Hepatocyte (in vitro differentiated cells): ENCODE data around the gene PAGE2B. TPM values are rescaled to one million over a fixed set of nuclear protein-coding genes. Genes with fewer than 3 reads are reported as not detected.

Experiments used
- DNase-seq: peaks from one replicate; pipeline ENCODE4 v3.0.0-alpha.2; 2016; ENCODE audit warnings: low spot score
- H2AFZ ChIP-seq: fragments of 200-600 bp; sonication (generic); 2 replicates; pipeline ENCODE4 v1.6.0; 2016; ENCODE audit warnings: antibody characterized with exemption, mild to moderate bottlenecking
- H3K27ac ChIP-seq: fragments of 200-600 bp; sonication (generic); 2 replicates; pipeline ENCODE4 v1.5.1; 2016; ENCODE audit warnings: mild to moderate bottlenecking
- H3K27me3 ChIP-seq: fragments of 200-600 bp; sonication (generic); 2 replicates; pipeline ENCODE4 v1.6.1; 2016
- H3K36me3 ChIP-seq: fragments of 200-600 bp; sonication (generic); replicated peaks from 2 replicates; pipeline ENCODE4 v1.5.1; 2016; ENCODE audit warnings: low read depth; ENCODE audit not compliant: insufficient read depth
- H3K4me1 ChIP-seq: fragments of 200-600 bp; sonication (generic); 2 replicates; pipeline ENCODE4 v1.5.1; 2016; ENCODE audit warnings: mild to moderate bottlenecking, moderate library complexity; ENCODE audit not compliant: insufficient read depth
- H3K4me2 ChIP-seq: fragments of 200-600 bp; sonication (generic); 2 replicates; pipeline ENCODE4 v1.6.0; 2016
- H3K4me3 ChIP-seq: fragments of 200-600 bp; sonication (generic); 2 replicates; pipeline ENCODE4 v1.5.1; 2016; ENCODE audit warnings: mild to moderate bottlenecking
- H3K79me2 ChIP-seq: fragments of 200-600 bp; sonication (generic); 2 replicates; pipeline ENCODE4 v1.6.0; 2017; ENCODE audit warnings: mild to moderate bottlenecking
- H3K9me2 ChIP-seq: fragments of 200-600 bp; sonication (generic); replicated peaks from 2 replicates; pipeline ENCODE4 v1.6.0; 2017; ENCODE audit warnings: mild to moderate bottlenecking; ENCODE audit not compliant: insufficient read depth
- H3K9me3 ChIP-seq: fragments of 200-600 bp; sonication (generic); 2 replicates; pipeline ENCODE4 v1.5.1; 2016; ENCODE audit warnings: low read depth, mild to moderate bottlenecking
- H4K20me1 ChIP-seq: fragments of 200-600 bp; sonication (generic); 2 replicates; pipeline ENCODE4 v1.6.0; 2016; ENCODE audit warnings: mild to moderate bottlenecking; ENCODE audit not compliant: insufficient read depth, poor library complexity, severe bottlenecking
- EZH2 ChIP-seq: fragments of 200-600 bp; sonication (generic); IDR thresholded peaks from 2 replicates; pipeline ENCODE4 v1.6.1; 2016; ENCODE audit warnings: antibody characterized with exemption, mild to moderate bottlenecking, borderline replicate concordance
- EZH2phosphoT487 ChIP-seq: fragments of 200-600 bp; sonication (generic); IDR thresholded peaks from one replicate; pipeline ENCODE4 v1.6.1; 2018; ENCODE audit warnings: antibody characterized with exemption, mild to moderate bottlenecking, low read depth, moderate library complexity; ENCODE audit not compliant: unreplicated experiment, severe bottlenecking
- WGBS: methylation state at CpG from one replicate; pipeline ENCODE4 v1.1.6; 2016; ENCODE audit warnings: low lambda C conversion rate; ENCODE audit errors: missing lambda C conversion rate; 5-methylcytosine and 5-hydroxymethylcytosine counted together
- polyA plus RNA-seq: library from polyadenylated mRNA; unstranded; fragments of >200 nt; fragmentation: Nextera tagmentation; extraction: Ambion mirVana; gene quantifications from 2 replicates; pipeline ENCODE4 v1.2.1, GENCODE V29; 2016
- total RNA-seq: library from RNA; depleted of rRNA; stranded (reverse); fragments of >200 nt; gene quantifications from 2 replicates; pipeline ENCODE4 v1.2.3, GENCODE V29; 2014
- TF ChIP-seq, protein P1 (sequence below): fragments of 200-600 bp; sonication (generic); IDR thresholded peaks from 2 replicates; pipeline ENCODE4 v1.5.1; 2016; ENCODE audit warnings: antibody characterized with exemption, mild to moderate bottlenecking; ENCODE audit not compliant: poor library complexity

Gene PAGE2B, protein sequence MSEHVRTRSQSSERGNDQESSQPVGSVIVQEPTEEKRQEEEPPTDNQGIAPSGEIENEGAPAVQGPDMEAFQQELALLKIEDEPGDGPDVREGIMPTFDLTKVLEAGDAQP
- total RNA-seq (not detected in 2 replicates), polyA plus RNA-seq (0.45 TPM in 1 of 2 replicates, not detected in the other)

DNA sequence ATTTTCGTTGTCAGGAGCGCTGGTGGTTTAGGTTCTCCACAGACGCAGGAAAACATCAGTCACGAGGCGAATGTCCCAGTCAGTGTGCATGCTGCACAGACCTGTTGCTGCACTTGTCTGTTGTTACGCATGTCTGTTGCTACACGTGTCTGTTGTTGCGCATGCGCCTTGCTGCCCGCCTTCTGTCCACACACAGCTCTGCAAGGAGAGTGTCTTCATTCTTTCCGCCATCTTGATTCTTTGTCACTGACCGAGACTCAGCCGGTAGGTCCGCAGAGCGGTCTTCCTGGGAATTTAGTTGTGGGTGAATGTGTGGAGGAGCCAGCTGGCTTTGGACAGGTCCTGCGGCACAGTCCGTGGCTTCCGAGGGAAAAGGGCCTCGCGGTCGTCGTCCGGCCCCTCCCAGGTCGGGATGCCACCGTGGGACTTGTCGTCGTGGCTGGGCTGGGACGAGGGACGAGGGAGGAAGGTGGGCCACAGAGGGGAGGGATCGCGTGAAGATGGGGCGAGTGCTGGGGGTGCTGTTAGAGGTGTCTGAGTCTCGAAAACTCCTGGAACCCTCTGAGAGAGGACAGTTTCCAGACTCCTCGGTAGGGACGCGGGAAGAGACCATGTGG is at the start of gene PAGE2B:
PAGE2B (plus strand) TSS at position 180 of the 617 bp plus-strand sequence. CDS start 1,012 bp downstream, outside the sequence.
- no peak for DNase-seq
- Histone ChIP-seq H3K4me1 (no peaks in the 10 kb centered on the region), H3K9me3 (no peaks in the 10 kb centered on the region), H3K79me2 (no peaks in the 10 kb centered on the region), H3K36me3 (no peaks in the 10 kb centered on the region), H3K4me2 (no peak within 1 kb of the TSS), H3K4me3 (no peak within 1 kb of the TSS), H3K27ac (no peak within 1 kb of the TSS), H3K9me2 (no peaks in the 10 kb centered on the region), H3K27me3 (no peaks in the 10 kb centered on the region), H4K20me1 (no peaks in the 10 kb centered on the region), H2AFZ (no peak within 1 kb of the TSS)
- WGBS: 93% methylated on average over 36 of the region's 36 CpGs
- TF ChIP-seq, protein P1, sequence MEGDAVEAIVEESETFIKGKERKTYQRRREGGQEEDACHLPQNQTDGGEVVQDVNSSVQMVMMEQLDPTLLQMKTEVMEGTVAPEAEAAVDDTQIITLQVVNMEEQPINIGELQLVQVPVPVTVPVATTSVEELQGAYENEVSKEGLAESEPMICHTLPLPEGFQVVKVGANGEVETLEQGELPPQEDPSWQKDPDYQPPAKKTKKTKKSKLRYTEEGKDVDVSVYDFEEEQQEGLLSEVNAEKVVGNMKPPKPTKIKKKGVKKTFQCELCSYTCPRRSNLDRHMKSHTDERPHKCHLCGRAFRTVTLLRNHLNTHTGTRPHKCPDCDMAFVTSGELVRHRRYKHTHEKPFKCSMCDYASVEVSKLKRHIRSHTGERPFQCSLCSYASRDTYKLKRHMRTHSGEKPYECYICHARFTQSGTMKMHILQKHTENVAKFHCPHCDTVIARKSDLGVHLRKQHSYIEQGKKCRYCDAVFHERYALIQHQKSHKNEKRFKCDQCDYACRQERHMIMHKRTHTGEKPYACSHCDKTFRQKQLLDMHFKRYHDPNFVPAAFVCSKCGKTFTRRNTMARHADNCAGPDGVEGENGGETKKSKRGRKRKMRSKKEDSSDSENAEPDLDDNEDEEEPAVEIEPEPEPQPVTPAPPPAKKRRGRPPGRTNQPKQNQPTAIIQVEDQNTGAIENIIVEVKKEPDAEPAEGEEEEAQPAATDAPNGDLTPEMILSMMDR: no peak

DNA sequence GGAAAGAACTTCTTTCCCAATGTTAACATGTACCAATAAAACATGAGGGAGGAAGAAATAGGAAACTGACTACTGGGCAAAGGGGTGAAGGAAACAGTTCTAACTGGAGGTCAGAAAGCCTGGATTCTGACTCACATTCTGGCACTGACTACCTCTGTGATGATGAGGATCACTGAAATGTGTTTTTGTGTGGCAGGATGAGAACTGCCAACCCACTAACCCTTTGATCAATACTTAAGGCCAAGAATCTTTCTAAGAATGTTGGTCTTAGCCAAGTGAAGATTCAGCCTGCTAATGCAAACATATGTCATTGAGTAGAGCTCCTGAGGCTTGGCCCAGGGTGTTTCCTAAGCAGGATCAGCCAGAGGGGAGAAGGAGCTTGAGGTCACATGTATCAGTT is 48.7 kb upstream of the PAGE2B start:
- H2AFZ ChIP-seq: no peak overlapping the region
- no peak overlapping the region for H3K27ac ChIP-seq
- H3K79me2 ChIP-seq: no peaks in the 10 kb centered on the region
- TF ChIP-seq EZH2 (no peak), EZH2phosphoT487 (no peak)
- TF ChIP-seq, protein P1: no peak
- no peak overlapping the region for H3K4me2 ChIP-seq
- H3K4me1 ChIP-seq: no peaks in the 10 kb centered on the region
- H3K27me3 ChIP-seq: no peaks in the 10 kb centered on the region
- H4K20me1 ChIP-seq: no peaks in the 10 kb centered on the region
- no peaks in the 10 kb centered on the region for H3K9me2 ChIP-seq
- no peaks in the 10 kb centered on the region for H3K9me3 ChIP-seq
- no peak overlapping the region for H3K4me3 ChIP-seq
- no peak for DNase-seq
- H3K36me3 ChIP-seq: no peaks in the 10 kb centered on the region

DNA sequence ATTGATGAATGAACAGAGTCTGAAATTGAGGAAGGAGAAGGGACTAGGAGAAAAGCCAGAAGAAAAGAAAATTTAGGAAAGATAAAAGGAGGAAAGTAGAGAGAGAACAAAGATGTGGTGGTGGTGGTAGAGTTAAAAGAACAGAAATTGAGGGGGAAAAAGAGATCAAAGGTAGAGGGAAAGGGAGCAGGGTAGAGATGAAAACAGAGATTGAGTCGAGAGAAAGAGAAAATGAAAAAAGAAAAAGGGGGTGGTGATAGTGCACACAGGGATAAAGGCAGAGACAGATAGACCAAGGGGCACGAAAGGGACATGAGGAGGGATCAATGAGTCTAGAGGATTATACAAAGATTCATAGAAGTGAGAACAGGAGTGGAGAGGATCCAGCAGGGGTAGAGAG is 48.0 kb upstream of the PAGE2B start:
- no peak for TF ChIP-seq EZH2
- TF ChIP-seq, protein P1: no peak
- TF ChIP-seq EZH2phosphoT487: no peak
- no peaks in the 10 kb centered on the region for H3K27me3 ChIP-seq
- no peak overlapping the region for H3K4me3 ChIP-seq
- H2AFZ ChIP-seq: no peak overlapping the region
- H4K20me1 ChIP-seq: no peaks in the 10 kb centered on the region
- no peak overlapping the region for H3K27ac ChIP-seq
- no peaks in the 10 kb centered on the region for H3K9me3 ChIP-seq
- H3K36me3 ChIP-seq: no peaks in the 10 kb centered on the region
- H3K4me2 ChIP-seq: no peak overlapping the region
- no peaks in the 10 kb centered on the region for H3K4me1 ChIP-seq
- WGBS: 68% methylated on average over 2 of the region's 2 CpGs
- DNase-seq: no peak
- no peaks in the 10 kb centered on the region for H3K9me2 ChIP-seq
- no peaks in the 10 kb centered on the region for H3K79me2 ChIP-seq
